ENCODE results near the gene SYNDIG1L. TPM values are rescaled to one million over a fixed set of nuclear protein-coding genes. Genes with fewer than 3 reads are reported as not detected.
A peak's percentile ranks its signal among the peaks of the same experiment; 100 is the strongest.

The SYNDIG1L gene
- total RNA-seq, 1 experiment from 2014 or later: 0.33 TPM

DNA sequence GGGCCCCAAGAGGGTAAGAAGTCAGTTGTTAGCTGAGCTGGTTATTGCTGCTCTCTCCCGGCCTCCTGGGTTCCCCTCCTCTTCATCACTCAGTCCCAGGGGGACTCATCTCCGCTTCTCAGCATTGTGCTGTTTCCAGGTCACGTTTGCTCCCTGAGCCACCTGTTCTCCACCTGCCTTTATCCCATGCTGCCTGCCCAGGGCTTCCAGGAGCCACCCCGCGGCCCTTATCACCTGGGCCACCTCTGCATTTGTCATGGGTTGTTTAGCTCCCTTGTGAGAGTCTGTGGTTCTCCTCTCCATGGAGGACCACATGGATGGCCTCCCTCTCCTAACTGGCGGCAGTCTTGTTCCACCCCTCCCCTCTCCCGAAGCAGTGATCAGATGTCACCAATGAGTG lies 36.0 kb downstream of the SYNDIG1L start:
- Histone ChIP-seq H3K4me1 (ENCODE audit: insufficient read depth, low read length) (no peaks in the 10 kb centered on the region), H3K4ac (ENCODE audit: low read depth, low read length) (no peak overlapping the region), H3K9ac (ENCODE audit: extremely low read depth, insufficient read length, low read length) (no peak overlapping the region), H2BK20ac (ENCODE audit: low read depth, low read length, poor library complexity, severe bottlenecking) (no peak overlapping the region), H3K4me2 (ENCODE audit: insufficient read depth, insufficient read length, low read length) (no peak overlapping the region), H4K8ac (replicated peaks; ENCODE audit: insufficient read length, low read depth, low read length) (no peak overlapping the region), H2AK5ac (ENCODE audit: insufficient read length, low read length) (no peak overlapping the region), H3K56ac (ENCODE audit: insufficient read length, low read depth, low read length) (no peak overlapping the region), H3T11ph (ENCODE audit: low read length) (no peak overlapping the region), H2BK12ac (ENCODE audit: insufficient read length, low read depth, low read length) (no peak overlapping the region), H2BK15ac (ENCODE audit: low read depth, low read length) (no peak overlapping the region), H2BK120ac (ENCODE audit: low read depth, low read length, poor library complexity, severe bottlenecking) (no peak overlapping the region), H3K23ac (ENCODE audit: insufficient read length, low read depth, low read length) (no peak overlapping the region), H3K79me1 (ENCODE audit: insufficient read depth, low read depth, low read length, poor library complexity, severe bottlenecking) (no peaks in the 10 kb centered on the region), H3K23me2 (ENCODE audit: insufficient read length, low read depth, low read length, poor library complexity, severe bottlenecking) (no peaks in the 10 kb centered on the region), H3K18ac (ENCODE audit: insufficient read length, low read depth, low read length) (no peak overlapping the region), H4K91ac (ENCODE audit: insufficient read length, low read depth, low read length) (no peak overlapping the region), H3K79me2 (ENCODE audit: insufficient read depth, low read length) (no peaks in the 10 kb centered on the region), H3K9me3 (ENCODE audit: control insufficient read depth, low read depth, low read length) (no peaks in the 10 kb centered on the region), H4K20me1 (ENCODE audit: control insufficient read depth, insufficient read depth, insufficient read length) (no peaks in the 10 kb centered on the region), H3K27ac (ENCODE audit: insufficient read length, low read depth, low read length) (no peak overlapping the region), H3K27me3 (ENCODE audit: insufficient read depth, low read length) (no peaks in the 10 kb centered on the region), H2BK5ac (ENCODE audit: insufficient read length, low read length) (no peak overlapping the region), H4K5ac (ENCODE audit: insufficient read length, low read depth, low read length) (no peak overlapping the region), H3K14ac (ENCODE audit: insufficient read depth, low read length) (no peak overlapping the region), H2AFZ (ENCODE audit: low read length) (no peak overlapping the region)
- peaks cover 19 to 24% of the 10 kb centered on the region in 2 experiments for H3K4me1 Mint-ChIP-seq
- H3K4me3 Mint-ChIP-seq: no peak overlapping the region
- no peaks in the 10 kb centered on the region for H3K36me3 Mint-ChIP-seq (ENCODE audit: insufficient read depth in 1 of 3, low read depth in 3 of 3)
- no peaks in the 10 kb centered on the region for H3K9me3 Mint-ChIP-seq
- DNase-seq: no peak
- TF ChIP-seq, protein P1, sequence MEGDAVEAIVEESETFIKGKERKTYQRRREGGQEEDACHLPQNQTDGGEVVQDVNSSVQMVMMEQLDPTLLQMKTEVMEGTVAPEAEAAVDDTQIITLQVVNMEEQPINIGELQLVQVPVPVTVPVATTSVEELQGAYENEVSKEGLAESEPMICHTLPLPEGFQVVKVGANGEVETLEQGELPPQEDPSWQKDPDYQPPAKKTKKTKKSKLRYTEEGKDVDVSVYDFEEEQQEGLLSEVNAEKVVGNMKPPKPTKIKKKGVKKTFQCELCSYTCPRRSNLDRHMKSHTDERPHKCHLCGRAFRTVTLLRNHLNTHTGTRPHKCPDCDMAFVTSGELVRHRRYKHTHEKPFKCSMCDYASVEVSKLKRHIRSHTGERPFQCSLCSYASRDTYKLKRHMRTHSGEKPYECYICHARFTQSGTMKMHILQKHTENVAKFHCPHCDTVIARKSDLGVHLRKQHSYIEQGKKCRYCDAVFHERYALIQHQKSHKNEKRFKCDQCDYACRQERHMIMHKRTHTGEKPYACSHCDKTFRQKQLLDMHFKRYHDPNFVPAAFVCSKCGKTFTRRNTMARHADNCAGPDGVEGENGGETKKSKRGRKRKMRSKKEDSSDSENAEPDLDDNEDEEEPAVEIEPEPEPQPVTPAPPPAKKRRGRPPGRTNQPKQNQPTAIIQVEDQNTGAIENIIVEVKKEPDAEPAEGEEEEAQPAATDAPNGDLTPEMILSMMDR (conservative IDR thresholded peaks at IDR 0.05): no peak
- peaks cover 2% of the 10 kb centered on the region; the same call in 1 of the 2 replicates for H3K27me3 Mint-ChIP-seq (ENCODE audit: low read depth)
- WGBS (ENCODE audit: extremely low coverage, insufficient read length, low lambda C conversion rate): no CpG with 5 or more reads among the region's 7 CpGs
- H3K27ac Mint-ChIP-seq: peak overlapping the region in 2 of 3 experiments; percentile 4 to 13; a peak in 1 of 7 replicates
